Breast epithelium (tissue), 4 donors: ENCODE results near the gene PEF1. TPM values are rescaled to one million over a fixed set of nuclear protein-coding genes. Genes with fewer than 3 reads are reported as not detected.

ENCODE experiments used
- DNase-seq, 2 donors: peaks; one replicate each; pipeline ENCODE4 v3.0.0-alpha.2; 2019; ENCODE audit warnings: low spot score in 2 of 2
- H3K27ac ChIP-seq, 2 donors: fragments of 200-600 bp; sonication (generic) in 1 of 2; one replicate each; pipeline ENCODE4 v1.5.1; 2016 to 2019; ENCODE audit warnings: mild to moderate bottlenecking in 1 of 2
- H3K27me3 ChIP-seq, 2 donors: fragments of 200-600 bp; sonication (generic) in 1 of 2; one replicate each; pipeline versions ENCODE4 v1.5.1 to v1.6.0; 2017 to 2019; ENCODE audit warnings: control low read depth in 1 of 2, mild to moderate bottlenecking in 1 of 2
- H3K36me3 ChIP-seq: fragments of 200-600 bp; one replicate; pipeline ENCODE4 v1.5.1; 2019
- H3K4me1 ChIP-seq, 2 donors: fragments of 200-600 bp; sonication (generic); one replicate each; pipeline ENCODE4 v1.5.1; 2016 to 2019; ENCODE audit warnings: control low read depth in 1 of 2
- H3K4me3 ChIP-seq, 3 donors: fragments of 200-600 bp; sonication (generic); 1 replicate in 2 of 3; 2 replicates in 1 of 3; pipeline ENCODE4 v1.5.1; 2016 to 2019; ENCODE audit warnings: mild to moderate bottlenecking in 3 of 3, moderate library complexity in 2 of 3
- H3K9me3 ChIP-seq, 2 donors: fragments of 200-600 bp; sonication (generic) in 1 of 2; one replicate each; pipeline ENCODE4 v1.5.1; 2016 to 2019; ENCODE audit warnings: control low read depth in 1 of 2
- POLR2A ChIP-seq: fragments of 450-650 bp; IDR thresholded peaks from one replicate; pipeline ENCODE4 v1.6.1; 2016; ENCODE audit warnings: antibody characterized with exemption, mild to moderate bottlenecking, moderate library complexity
- POLR2AphosphoS5 ChIP-seq, 3 donors: sonication (generic); formaldehyde crosslinking; IDR thresholded peaks; one replicate each; pipeline ENCODE4 v1.6.1; 2017; ENCODE audit warnings: antibody characterized with exemption in 3 of 3
- intact Hi-C: fragments of 100-400 bp; cut with DNase I; formaldehyde crosslinking; loops from one replicate; pipeline ENCODE4 v1.15.1; 2023; ENCODE audit warnings: low total_unique reads
- total RNA-seq, 3 donors: library from RNA; depleted of rRNA; stranded (reverse); fragments of >200 nt; gene quantifications; one replicate each; pipeline ENCODE4 v1.1.0, GENCODE V29; 2016
- TF ChIP-seq, protein P1 (sequence below), 3 donors: fragments of 450-650 bp; IDR thresholded peaks; one replicate each; pipeline ENCODE4 v1.5.1; 2016 to 2017; ENCODE audit warnings: antibody characterized with exemption in 3 of 3, mild to moderate bottlenecking in 3 of 3, moderate library complexity in 3 of 3

The PEF1 gene
- total RNA-seq, 3 donors from 2014 or later, result 67.8 to 84.9 (median 70.1) TPM

DNA sequence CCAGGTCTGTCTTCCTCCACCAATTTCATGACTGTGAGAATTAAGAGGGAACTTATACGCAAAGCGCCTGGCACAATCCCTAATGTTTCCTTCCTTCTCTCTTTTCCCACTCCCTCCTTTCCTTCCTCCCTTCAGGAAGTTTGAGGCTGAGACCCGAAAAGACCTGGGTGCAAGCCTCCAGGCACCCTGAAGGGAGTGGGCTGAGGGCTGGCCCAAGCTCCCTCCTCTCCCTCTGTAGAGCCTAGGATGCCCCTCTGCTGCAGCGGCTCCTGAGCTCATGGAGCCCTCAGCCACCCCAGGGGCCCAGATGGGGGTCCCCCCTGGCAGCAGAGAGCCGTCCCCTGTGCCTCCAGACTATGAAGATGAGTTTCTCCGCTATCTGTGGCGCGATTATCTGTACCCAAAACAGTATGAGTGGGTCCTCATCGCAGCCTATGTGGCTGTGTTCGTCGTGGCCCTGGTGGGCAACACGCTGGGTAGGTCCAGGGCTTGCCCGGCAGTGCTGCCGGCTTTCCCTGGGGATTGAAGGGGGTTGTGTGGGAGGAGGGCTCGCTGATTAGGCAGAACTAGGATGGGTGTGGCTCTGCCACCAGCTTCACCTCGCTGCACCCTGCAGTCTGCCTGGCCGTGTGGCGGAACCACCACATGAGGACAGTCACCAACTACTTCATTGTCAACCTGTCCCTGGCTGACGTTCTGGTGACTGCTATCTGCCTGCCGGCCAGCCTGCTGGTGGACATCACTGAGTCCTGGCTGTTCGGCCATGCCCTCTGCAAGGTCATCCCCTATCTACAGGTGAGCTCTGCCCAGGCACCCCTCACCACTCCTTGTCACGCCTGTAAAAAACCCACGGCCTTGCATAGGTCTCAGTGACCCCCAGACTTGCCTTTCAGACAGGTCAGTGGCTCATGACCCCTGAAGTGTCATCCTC is 25.5 kb downstream of the PEF1 start:
- intact Hi-C loops, result no loop called here
- Histone ChIP-seq H3K4me1 (peaks cover 0 to 9% of the 10 kb centered on the region in 2 donors), H3K27ac (no peak overlapping the region), H3K27me3 (peaks cover 0 to 19% of the 10 kb centered on the region in 2 donors), H3K4me3 (no peak overlapping the region), H3K36me3 (no peaks in the 10 kb centered on the region), H3K9me3 (no peaks in the 10 kb centered on the region)
- peak in 1 of 2 donors; percentile 15 for DNase-seq
- TF ChIP-seq POLR2AphosphoS5 (IDR thresholded peaks at IDR 0.05) (no peak), POLR2A (no peak)
- TF ChIP-seq, protein P1, sequence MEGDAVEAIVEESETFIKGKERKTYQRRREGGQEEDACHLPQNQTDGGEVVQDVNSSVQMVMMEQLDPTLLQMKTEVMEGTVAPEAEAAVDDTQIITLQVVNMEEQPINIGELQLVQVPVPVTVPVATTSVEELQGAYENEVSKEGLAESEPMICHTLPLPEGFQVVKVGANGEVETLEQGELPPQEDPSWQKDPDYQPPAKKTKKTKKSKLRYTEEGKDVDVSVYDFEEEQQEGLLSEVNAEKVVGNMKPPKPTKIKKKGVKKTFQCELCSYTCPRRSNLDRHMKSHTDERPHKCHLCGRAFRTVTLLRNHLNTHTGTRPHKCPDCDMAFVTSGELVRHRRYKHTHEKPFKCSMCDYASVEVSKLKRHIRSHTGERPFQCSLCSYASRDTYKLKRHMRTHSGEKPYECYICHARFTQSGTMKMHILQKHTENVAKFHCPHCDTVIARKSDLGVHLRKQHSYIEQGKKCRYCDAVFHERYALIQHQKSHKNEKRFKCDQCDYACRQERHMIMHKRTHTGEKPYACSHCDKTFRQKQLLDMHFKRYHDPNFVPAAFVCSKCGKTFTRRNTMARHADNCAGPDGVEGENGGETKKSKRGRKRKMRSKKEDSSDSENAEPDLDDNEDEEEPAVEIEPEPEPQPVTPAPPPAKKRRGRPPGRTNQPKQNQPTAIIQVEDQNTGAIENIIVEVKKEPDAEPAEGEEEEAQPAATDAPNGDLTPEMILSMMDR (IDR thresholded peaks at IDR 0.05), result no peak

DNA sequence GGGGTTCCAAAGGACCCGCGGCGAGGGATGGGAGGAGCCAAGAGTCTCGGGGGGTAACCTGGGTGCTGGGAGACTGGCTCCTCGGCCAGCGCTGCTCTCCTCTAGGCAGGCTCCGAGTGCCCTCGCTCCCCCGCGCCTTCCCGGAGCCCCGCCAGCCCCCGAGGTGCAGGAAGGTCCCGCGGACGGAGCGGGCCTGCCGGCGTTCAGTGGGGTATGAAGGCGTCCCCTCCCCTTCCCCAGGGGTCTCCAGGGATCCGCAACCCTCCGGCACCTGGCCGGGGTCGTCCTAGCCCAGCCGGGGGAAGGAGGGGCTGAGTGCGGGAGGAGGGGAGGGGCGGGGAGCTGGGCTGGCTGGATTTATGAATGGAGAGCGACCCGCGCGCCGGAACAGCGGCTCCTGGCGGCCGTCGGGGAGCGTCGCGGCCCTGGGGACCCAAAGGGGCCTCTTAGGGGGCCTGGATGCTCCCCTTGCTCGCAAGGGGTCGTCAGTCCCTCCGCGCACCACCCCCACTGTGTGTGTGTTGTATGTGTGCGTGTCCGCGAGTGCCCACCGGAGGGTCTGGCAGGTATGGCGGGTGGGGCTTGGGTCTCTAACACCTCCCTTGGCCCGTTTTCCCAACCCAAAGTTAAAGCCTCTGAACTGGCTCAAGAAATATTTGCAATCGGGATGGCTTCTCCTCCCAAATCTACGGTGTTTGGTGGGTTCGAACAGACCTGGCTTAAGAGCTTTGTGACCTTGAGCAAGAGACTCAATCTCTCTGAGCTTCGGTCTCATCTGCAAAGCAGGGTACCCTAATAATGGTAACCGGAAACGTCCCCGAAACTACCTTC is 26.5 kb downstream of the PEF1 start:
- Histone ChIP-seq H3K4me1 (peaks cover 0 to 9% of the 10 kb centered on the region in 2 donors), H3K27me3 (peaks cover 0 to 19% of the 10 kb centered on the region in 2 donors), H3K4me3 (peak overlapping the region; percentile 34 to 71 (median 57)), H3K9me3 (no peaks in the 10 kb centered on the region), H3K36me3 (no peaks in the 10 kb centered on the region), H3K27ac (no peak overlapping the region)
- DNase-seq, result peak in 1 of 2 donors; percentile 32
- intact Hi-C loops, result no loop called here
- TF ChIP-seq, protein P1 (IDR thresholded peaks at IDR 0.05), result peak; percentile 33 to 68 (median 63)
- TF ChIP-seq POLR2A, result no peak

DNA sequence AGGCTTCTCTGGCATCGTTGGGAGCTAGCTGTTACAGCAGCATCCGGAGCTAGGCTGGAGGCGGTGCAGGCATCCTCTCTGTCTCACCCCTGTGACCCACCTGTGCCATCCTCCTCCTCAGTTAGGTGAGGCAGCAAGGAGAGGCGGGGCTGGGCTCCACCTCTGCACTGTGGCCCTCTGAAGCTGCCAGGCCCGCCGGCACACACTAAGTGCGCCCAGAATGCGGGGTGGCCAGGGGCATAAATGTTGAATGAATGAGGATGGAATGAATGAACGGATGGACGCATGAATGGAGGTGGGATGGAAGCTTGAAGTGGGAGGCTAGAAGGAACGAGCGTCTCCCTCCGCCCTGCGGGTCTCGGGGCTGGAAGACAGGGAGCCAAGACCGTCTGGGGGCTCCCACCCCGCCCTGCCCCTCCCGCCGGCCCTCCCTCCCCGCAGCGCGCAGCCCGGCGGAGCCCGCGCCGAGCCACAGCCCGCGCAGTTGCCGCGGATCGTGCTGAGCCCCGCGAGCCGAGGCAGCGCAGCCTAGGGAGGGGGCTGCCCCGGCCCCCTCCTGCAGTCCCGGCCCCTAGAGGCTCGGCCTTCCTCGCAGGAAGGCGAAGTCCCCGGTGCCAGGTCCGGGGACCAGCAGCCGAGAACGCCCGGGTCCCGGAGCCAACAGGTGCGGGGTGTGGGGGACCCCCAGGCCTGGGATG is 27.3 kb downstream of the PEF1 start, which contains the start of gene HCRTR1:
HCRTR1 (plus strand) TSS at position 472 of the 698 bp plus-strand sequence. CDS start 1,504 bp downstream, outside the sequence.
- peak in 1 of 2 donors; percentile 7 for DNase-seq
- Histone ChIP-seq H3K4me3 (peak within 1 kb of the TSS; percentile 34 to 71 (median 57)), H3K27ac (no peak within 1 kb of the TSS), H3K4me1 (peaks cover 0 to 9% of the 10 kb centered on the region in 2 donors), H3K36me3 (no peaks in the 10 kb centered on the region), H3K27me3 (peaks cover 0 to 19% of the 10 kb centered on the region in 2 donors), H3K9me3 (no peaks in the 10 kb centered on the region)
- TF ChIP-seq, protein P1 (IDR thresholded peaks at IDR 0.05), result no peak
- TF ChIP-seq POLR2AphosphoS5 (IDR thresholded peaks at IDR 0.05), result no peak
- no peak for TF ChIP-seq POLR2A
- intact Hi-C loops, result no loop called here

DNA sequence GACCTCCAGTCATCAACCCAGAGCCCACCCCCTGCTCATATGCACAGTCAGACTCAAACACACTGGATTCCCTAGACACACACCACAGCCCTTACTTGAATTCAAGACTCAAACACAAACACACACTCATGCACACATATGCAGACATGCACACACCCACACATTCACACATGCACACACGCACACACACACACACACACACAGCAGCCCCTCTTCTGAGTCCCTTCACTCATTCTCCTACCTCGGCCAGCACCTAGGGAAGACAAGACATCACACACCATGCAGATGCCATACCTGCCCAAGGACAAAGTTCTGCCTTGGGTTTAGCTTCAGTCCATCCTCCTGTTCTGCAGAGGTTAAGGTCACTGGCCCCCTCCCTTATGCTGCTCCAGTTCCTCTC is 28.7 kb downstream of the PEF1 start:
- Histone ChIP-seq H3K4me3 (no peak overlapping the region), H3K4me1 (peaks cover 0 to 9% of the 10 kb centered on the region in 2 donors), H3K27me3 (peaks cover 0 to 19% of the 10 kb centered on the region in 2 donors), H3K36me3 (no peaks in the 10 kb centered on the region), H3K27ac (no peak overlapping the region), H3K9me3 (no peaks in the 10 kb centered on the region)
- DNase-seq, result peak in 1 of 2 donors; percentile 6
- intact Hi-C loops, result no loop called here
- TF ChIP-seq POLR2AphosphoS5 (IDR thresholded peaks at IDR 0.05) (no peak), POLR2A (no peak)
- TF ChIP-seq, protein P1 (IDR thresholded peaks at IDR 0.05), result no peak
